KOPT-K1 (cell line): ENCODE results near the gene TSHZ2.

ENCODE experiments used
- H3K27ac ChIP-seq: fragments of 200-600 bp; sonication (generic); 2 replicates; pipeline ENCODE4 v1.5.1; 2016; ENCODE audit warnings: antibody characterized with exemption, mild to moderate bottlenecking, low read depth, low read length; ENCODE audit not compliant: poor library complexity, severe bottlenecking
- H3K36me3 ChIP-seq: fragments of 200-600 bp; sonication (generic); 2 replicates; pipeline ENCODE4 v1.5.1; 2017; ENCODE audit warnings: antibody characterized with exemption, mild to moderate bottlenecking, low read length, moderate library complexity; ENCODE audit not compliant: insufficient read depth
- H3K9me3 ChIP-seq: fragments of 200-600 bp; sonication (generic); 2 replicates; pipeline ENCODE4 v1.5.1; 2017; ENCODE audit warnings: antibody characterized with exemption, low read length, mild to moderate bottlenecking; ENCODE audit not compliant: insufficient read depth, poor library complexity, severe bottlenecking

The TSHZ2 gene

GRCh38 chr20:53044296-53044695 lies 72.1 kb downstream of the TSHZ2 start:
- no peaks in the 10 kb centered on the region for H3K9me3 ChIP-seq
- H3K36me3 ChIP-seq, result no peaks in the 10 kb centered on the region
- no peak overlapping the region for H3K27ac ChIP-seq

GRCh38 chr20:53045941-53046340 lies 73.8 kb downstream of the TSHZ2 start:
- H3K36me3 ChIP-seq, result no peaks in the 10 kb centered on the region
- H3K27ac ChIP-seq, result no peak overlapping the region
- H3K9me3 ChIP-seq, result no peaks in the 10 kb centered on the region

- H3K27ac ChIP-seq, result no peak overlapping the region
- no peaks in the 10 kb centered on the region for H3K36me3 ChIP-seq
- no peaks in the 10 kb centered on the region for H3K9me3 ChIP-seq
These were observed 75.0 kb downstream of the TSHZ2 start for GRCh38 chr20:53047203-53047602.

GRCh38 chr20:53048387-53048786 lies 76.2 kb downstream of the TSHZ2 start:
- no peaks in the 10 kb centered on the region for H3K36me3 ChIP-seq
- H3K27ac ChIP-seq, result no peak overlapping the region
- H3K9me3 ChIP-seq, result no peaks in the 10 kb centered on the region

GRCh38 chr20:53050338-53050737 lies 78.2 kb downstream of the TSHZ2 start:
- Histone ChIP-seq H3K27ac (no peak overlapping the region), H3K9me3 (no peaks in the 10 kb centered on the region), H3K36me3 (no peaks in the 10 kb centered on the region)

- no peaks in the 10 kb centered on the region for H3K9me3 ChIP-seq
- H3K27ac ChIP-seq, result no peak overlapping the region
- no peaks in the 10 kb centered on the region for H3K36me3 ChIP-seq
These were observed 80.2 kb downstream of the TSHZ2 start for GRCh38 chr20:53052380-53052779.

GRCh38 chr20:53053595-53053994 lies 81.4 kb downstream of the TSHZ2 start:
- H3K27ac ChIP-seq, result no peak overlapping the region
- no peaks in the 10 kb centered on the region for H3K9me3 ChIP-seq
- no peaks in the 10 kb centered on the region for H3K36me3 ChIP-seq

- no peaks in the 10 kb centered on the region for H3K36me3 ChIP-seq
These were observed 83.4 kb downstream of the TSHZ2 start for GRCh38 chr20:53055367-53056067.

GRCh38 chr20:53057579-53057978 lies 85.4 kb downstream of the TSHZ2 start:
- Histone ChIP-seq H3K36me3 (no peaks in the 10 kb centered on the region), H3K9me3 (no peaks in the 10 kb centered on the region), H3K27ac (no peak overlapping the region)

More at GRCh38 chr20:53055367-53056067, 83.4 kb downstream of the TSHZ2 start:
- H3K27ac ChIP-seq, result no peak overlapping the region
- no peaks in the 10 kb centered on the region for H3K9me3 ChIP-seq

- Histone ChIP-seq H3K9me3 (no peaks in the 10 kb centered on the region), H3K27ac (no peak overlapping the region), H3K36me3 (no peaks in the 10 kb centered on the region)
These were observed 87.7 kb downstream of the TSHZ2 start for GRCh38 chr20:53059848-53060247.

- Histone ChIP-seq H3K9me3 (no peaks in the 10 kb centered on the region), H3K36me3 (no peaks in the 10 kb centered on the region), H3K27ac (no peak overlapping the region)
These were observed 89.3 kb downstream of the TSHZ2 start for GRCh38 chr20:53061192-53062108.

- H3K36me3 ChIP-seq, result no peaks in the 10 kb centered on the region
These were observed 92.8 kb downstream of the TSHZ2 start for GRCh38 chr20:53064935-53065334.

GRCh38 chr20:53068241-53068640 lies 96.1 kb downstream of the TSHZ2 start:
- H3K27ac ChIP-seq, result no peak overlapping the region
- no peaks in the 10 kb centered on the region for H3K36me3 ChIP-seq
- no peaks in the 10 kb centered on the region for H3K9me3 ChIP-seq

More at GRCh38 chr20:53064935-53065334, 92.8 kb downstream of the TSHZ2 start:
- H3K27ac ChIP-seq, result no peak overlapping the region
- no peaks in the 10 kb centered on the region for H3K9me3 ChIP-seq

- Histone ChIP-seq H3K36me3 (no peaks in the 10 kb centered on the region), H3K9me3 (no peaks in the 10 kb centered on the region), H3K27ac (no peak overlapping the region)
These were observed 97.0 kb downstream of the TSHZ2 start for GRCh38 chr20:53069132-53069531.

- Histone ChIP-seq H3K9me3 (no peaks in the 10 kb centered on the region), H3K36me3 (no peaks in the 10 kb centered on the region), H3K27ac (no peak overlapping the region)
These were observed 98.1 kb downstream of the TSHZ2 start for GRCh38 chr20:53070224-53070623.
